Measurements from ENCODE around the gene SDR39U1.
A peak's percentile ranks its signal among the peaks of the same experiment; 100 is the strongest.

SDR39U1 gene

GRCh38 chr14:24430143-24430681 is 12.4 kb downstream of the SDR39U1 start:
- DNase-seq (ENCODE audit: low read depth in 1 of 2, low spot score in 1 of 2), result peak; percentile 15 to 49

GRCh38 chr14:24429395-24430142 is 13.0 kb downstream of the SDR39U1 start, which contains the start of the genes CBLN3 and KHNYN:
Gene CBLN3 (minus strand): TSS chr14:24429668. CDS start chr14:24429054, 614 bp downstream.
Gene KHNYN (plus strand): TSS chr14:24429954. CDS start chr14:24430731, 777 bp downstream.
- peak; percentile 75 to 76 for DNase-seq (ENCODE audit: low read depth in 1 of 2, low spot score in 1 of 2)

GRCh38 chr14:24428628-24429394 is 13.8 kb downstream of the SDR39U1 start:
- no peak for DNase-seq (ENCODE audit: low read depth in 1 of 2, low spot score in 1 of 2)

- no peak for DNase-seq (ENCODE audit: low read depth in 1 of 2, low spot score in 1 of 2)
These were observed 14.8 kb downstream of the SDR39U1 start for GRCh38 chr14:24427537-24428508.

GRCh38 chr14:24426912-24427536 is 15.6 kb downstream of the SDR39U1 start:
- DNase-seq (ENCODE audit: low read depth in 1 of 2, low spot score in 1 of 2), result no peak

GRCh38 chr14:24426150-24426911 is 16.2 kb downstream of the SDR39U1 start:
- no peak for DNase-seq (ENCODE audit: low read depth in 1 of 2, low spot score in 1 of 2)

GRCh38 chr14:24425704-24426103 is 16.9 kb downstream of the SDR39U1 start:
- DNase-seq (ENCODE audit: low read depth in 1 of 2, low spot score in 1 of 2), result no peak

GRCh38 chr14:24422694-24423601 is 19.6 kb downstream of the SDR39U1 start:
- DNase-seq (ENCODE audit: low read depth in 1 of 2, low spot score in 1 of 2), result no peak

- no peak for DNase-seq (ENCODE audit: low read depth in 1 of 2, low spot score in 1 of 2)
These were observed 20.3 kb downstream of the SDR39U1 start for GRCh38 chr14:24422261-24422660.

GRCh38 chr14:24418492-24418873 is 24.1 kb downstream of the SDR39U1 start:
- no peak for DNase-seq (ENCODE audit: low read depth in 1 of 2, low spot score in 1 of 2)

- no peak for DNase-seq (ENCODE audit: low read depth in 1 of 2, low spot score in 1 of 2)
These were observed 24.6 kb downstream of the SDR39U1 start for GRCh38 chr14:24417832-24418491.

- DNase-seq (ENCODE audit: low read depth in 1 of 2, low spot score in 1 of 2), result no peak
These were observed 25.5 kb downstream of the SDR39U1 start for GRCh38 chr14:24416932-24417619.

GRCh38 chr14:24416254-24416931 is 26.2 kb downstream of the SDR39U1 start:
- no peak for DNase-seq (ENCODE audit: low read depth in 1 of 2, low spot score in 1 of 2)

GRCh38 chr14:24415421-24416253 is 26.9 kb downstream of the SDR39U1 start:
- DNase-seq (ENCODE audit: low read depth in 1 of 2, low spot score in 1 of 2), result no peak

GRCh38 chr14:24414732-24415420 is 27.7 kb downstream of the SDR39U1 start:
- DNase-seq (ENCODE audit: low read depth in 1 of 2, low spot score in 1 of 2), result no peak
